NB4 (cell line): ENCODE data around the gene HMCN2.

Source experiments
- CTCF ChIP-seq: IDR thresholded peaks from one replicate; pipeline ENCODE4 v1.5.1; 2012; ENCODE audit warnings: low read depth, low read length
- MAX ChIP-seq: IDR thresholded peaks from 2 replicates; pipeline ENCODE4 v1.6.1; 2011; ENCODE audit warnings: low read depth, low read length
- MYC ChIP-seq: IDR thresholded peaks from 2 replicates; pipeline ENCODE4 v1.6.1; 2011; ENCODE audit warnings: low read depth, low read length
- POLR2A ChIP-seq: IDR thresholded peaks from 2 replicates; pipeline ENCODE4 v1.6.1; 2011; ENCODE audit warnings: mild to moderate bottlenecking; ENCODE audit not compliant: insufficient read length; ENCODE audit errors: extremely low read depth

- TF ChIP-seq CTCF, result no peak
- TF ChIP-seq MAX, result no peak
- TF ChIP-seq POLR2A, result no peak
- TF ChIP-seq MYC, result no peak
Measured at GRCh38 chr9:130229759-130230158, 35.8 kb upstream of the HMCN2 start.
